GM18907 (cell line): Measurements from ENCODE around the gene ZNF480.
"Not testable (repeated sequence)": the region's sequence is repeated elsewhere in the genome, so short reads cannot be mapped to it uniquely, and the experiment has no call there.

Experiments used
- ATAC-seq: cut with Tn5 transposase; IDR thresholded peaks from one replicate; pipeline ENCODE4 v1.9.1; 2021; ENCODE audit warnings: mild to moderate bottlenecking, moderate library complexity; ENCODE audit not compliant: unreplicated experiment

Gene ZNF480

DNA sequence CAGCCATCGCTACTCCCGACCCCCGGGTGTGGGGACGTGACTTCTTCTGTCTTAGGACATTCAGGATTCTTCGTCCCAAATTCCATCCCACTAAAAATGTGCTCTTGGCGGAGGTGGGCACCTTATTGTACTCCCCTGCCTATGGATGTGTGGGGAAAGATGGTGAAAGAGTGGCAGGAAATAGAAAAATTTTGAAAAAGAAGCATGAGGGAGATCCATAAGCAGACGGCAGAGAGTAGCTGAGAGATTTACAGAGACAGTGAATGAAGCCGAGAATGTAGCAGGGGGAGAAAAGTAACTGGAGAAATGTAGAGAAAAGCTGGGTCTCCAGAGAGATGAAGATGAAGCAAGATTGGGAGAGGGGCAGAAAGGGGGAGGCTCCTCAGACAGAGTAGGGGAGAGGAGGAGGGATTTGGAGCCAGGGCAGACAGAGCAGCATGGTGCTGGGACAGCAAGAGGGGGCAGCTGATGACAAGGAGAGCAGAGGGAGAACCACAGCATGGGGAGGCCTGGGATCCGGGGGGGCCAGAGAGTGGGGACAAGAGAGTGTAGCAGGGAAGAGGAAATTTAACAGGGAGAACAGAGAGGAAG, 39.9 kb downstream of the ZNF480 start:
- no peak for ATAC-seq

DNA sequence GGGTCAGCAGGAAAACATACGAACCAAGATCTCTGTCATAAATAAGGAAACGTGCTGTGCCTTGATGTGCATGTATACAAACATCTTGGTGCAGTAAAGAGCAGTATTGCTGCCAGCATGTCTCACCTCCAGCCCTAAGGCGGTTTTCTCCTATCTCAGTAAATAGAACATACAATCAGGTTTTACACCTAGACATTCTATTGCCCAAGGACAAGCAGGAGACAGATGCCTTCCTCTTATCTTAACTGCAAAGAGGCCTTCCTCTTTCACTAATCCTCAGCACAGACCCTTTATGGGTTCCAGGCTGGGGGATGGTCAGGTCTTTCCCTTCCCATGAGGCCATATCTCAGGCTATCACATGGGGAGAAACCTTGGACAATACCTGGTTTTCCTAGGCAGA, 42.1 kb downstream of the ZNF480 start:
- ATAC-seq: not testable (repeated sequence)

DNA sequence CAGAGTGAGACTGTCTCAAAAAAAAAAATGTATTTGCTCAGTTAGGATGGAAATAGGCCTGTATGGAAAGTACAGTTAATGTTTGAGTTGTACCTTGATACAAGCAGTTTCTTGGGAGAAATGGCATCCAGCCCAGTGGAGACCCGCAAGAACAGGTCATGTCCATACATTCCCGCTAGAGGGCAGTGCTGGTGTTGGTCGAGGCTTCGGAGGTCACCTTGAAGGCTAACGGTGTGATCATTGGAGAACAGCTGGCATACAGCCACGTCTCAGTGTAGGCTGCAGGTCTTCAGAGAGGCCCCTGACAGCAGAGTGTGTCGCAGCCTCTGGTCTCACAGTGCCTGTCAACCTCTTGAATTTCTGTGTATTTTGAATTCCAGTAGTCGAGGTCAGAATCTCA, 46.6 kb downstream of the ZNF480 start:
- no peak for ATAC-seq

GRCh38 chr19:52345162-52345561, 48.2 kb downstream of the ZNF480 start:
- ATAC-seq: no peak

DNA sequence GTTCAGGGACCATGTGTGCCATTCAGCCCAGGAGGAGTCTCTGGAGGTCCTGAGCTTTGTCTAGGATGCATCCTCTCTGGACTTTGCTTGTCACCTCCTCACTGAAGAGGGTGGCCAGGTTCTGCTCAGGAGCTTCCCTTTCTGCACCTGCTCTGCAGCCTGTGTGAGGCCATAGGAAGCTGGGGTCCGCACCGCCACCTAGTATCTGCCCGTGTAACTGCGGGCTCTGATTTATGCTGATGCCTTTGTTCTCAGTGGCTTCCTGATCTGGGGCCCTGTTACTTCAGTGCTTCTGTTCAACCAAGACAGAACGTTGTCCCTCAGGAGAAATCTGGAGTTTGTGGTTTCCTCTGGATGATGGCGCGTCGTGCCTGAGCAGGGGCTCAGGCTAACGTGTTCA, 54.5 kb downstream of the ZNF480 start:
- no peak for ATAC-seq

DNA sequence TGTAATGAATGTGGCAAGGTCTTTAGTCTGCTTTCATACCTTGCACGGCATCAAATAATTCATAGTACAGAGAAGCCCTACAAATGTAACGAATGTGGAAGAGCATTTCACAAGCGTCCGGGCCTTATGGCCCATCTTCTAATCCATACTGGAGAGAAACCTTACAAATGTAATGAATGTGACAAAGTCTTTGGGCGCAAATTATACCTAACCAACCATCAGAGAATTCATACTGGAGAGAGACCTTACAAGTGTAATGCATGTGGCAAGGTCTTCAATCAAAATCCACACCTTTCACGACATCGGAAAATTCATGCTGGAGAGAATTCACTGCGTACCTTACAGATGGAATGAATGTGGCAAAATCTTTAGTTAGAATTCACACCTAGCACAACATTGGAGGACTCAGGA, 69.5 kb downstream of the ZNF480 start:
- ATAC-seq: no peak

GRCh38 chr19:52369559-52370340, 72.8 kb downstream of the ZNF480 start, which contains the start of gene ZNF880:
Gene ZNF880 (plus strand): TSS chr19:52369923. CDS start chr19:52369966, 43 bp downstream.
- peak; percentile 76 for ATAC-seq

GRCh38 chr19:52370341-52370710, 73.4 kb downstream of the ZNF480 start:
- no peak for ATAC-seq
